Right renal cortex interstitium (tissue), 3 donors: ENCODE measurements around the gene WBP2. TPM values are rescaled to one million over a fixed set of nuclear protein-coding genes. Genes with fewer than 3 reads are reported as not detected.
A peak's percentile ranks its signal among the peaks of the same experiment; 100 is the strongest.
"Not testable (repeated sequence)": the region's sequence is repeated elsewhere in the genome, so short reads cannot be mapped to it uniquely, and the experiment has no call there.

Source experiments
- DNase-seq, 3 donors: peaks; one replicate each; pipeline ENCODE4 v3.0.0-alpha.2; 2013; ENCODE audit warnings: low read depth in 3 of 3, low spot score in 2 of 3
- polyA plus RNA-seq, 3 donors: library from polyadenylated mRNA; unstranded; fragments of 120-200 nt; gene quantifications; one replicate each; pipeline ENCODE4 v1.2.1, GENCODE V29; 2013; ENCODE audit not compliant: insufficient read length in 3 of 3

The WBP2 gene
- polyA plus RNA-seq, 3 donors, result 70.2 to 86.7 (median 82.8) TPM

GRCh38 chr17:75869282-75870141 lies 14.4 kb upstream of the WBP2 start:
- DNase-seq, result no peak

- not testable (repeated sequence) for DNase-seq
These were observed 13.7 kb upstream of the WBP2 start for GRCh38 chr17:75868730-75869281.

GRCh38 chr17:75865404-75866188 lies 10.5 kb upstream of the WBP2 start:
- not testable (repeated sequence) for DNase-seq

- DNase-seq, result not testable (repeated sequence)
These were observed 9.8 kb upstream of the WBP2 start for GRCh38 chr17:75864887-75865286.

GRCh38 chr17:75864448-75864871 lies 9.3 kb upstream of the WBP2 start:
- DNase-seq, result peak in 1 of 3 donors; percentile 80

GRCh38 chr17:75861927-75862317 lies 6.8 kb upstream of the WBP2 start:
- DNase-seq, result no peak

GRCh38 chr17:75859358-75859757 lies 4.2 kb upstream of the WBP2 start:
- DNase-seq, result not testable (repeated sequence)

- no peak for DNase-seq
These were observed 1.1 kb upstream of the WBP2 start for GRCh38 chr17:75856062-75856756.

GRCh38 chr17:75854881-75855309 lies 240 bp downstream of the WBP2 start:
- DNase-seq, result no peak

- no peak for DNase-seq
These were observed 910 bp downstream of the WBP2 start for GRCh38 chr17:75854101-75854748.

GRCh38 chr17:75853433-75853832 lies 1.7 kb downstream of the WBP2 start:
- no peak for DNase-seq

- not testable (repeated sequence) for DNase-seq
These were observed 3.5 kb downstream of the WBP2 start for GRCh38 chr17:75851693-75851991.

GRCh38 chr17:75850928-75851692 lies 4.0 kb downstream of the WBP2 start:
- DNase-seq, result no peak

GRCh38 chr17:75849724-75850123 lies 5.4 kb downstream of the WBP2 start:
- DNase-seq, result no peak

- no peak for DNase-seq
These were observed 5.9 kb downstream of the WBP2 start for GRCh38 chr17:75849279-75849646.

- DNase-seq, result no peak
These were observed 6.4 kb downstream of the WBP2 start for GRCh38 chr17:75848523-75849278.

- no peak for DNase-seq
These were observed 7.3 kb downstream of the WBP2 start for GRCh38 chr17:75847614-75848522.
